Measurements from ENCODE around the gene TMEM163.

DNA sequence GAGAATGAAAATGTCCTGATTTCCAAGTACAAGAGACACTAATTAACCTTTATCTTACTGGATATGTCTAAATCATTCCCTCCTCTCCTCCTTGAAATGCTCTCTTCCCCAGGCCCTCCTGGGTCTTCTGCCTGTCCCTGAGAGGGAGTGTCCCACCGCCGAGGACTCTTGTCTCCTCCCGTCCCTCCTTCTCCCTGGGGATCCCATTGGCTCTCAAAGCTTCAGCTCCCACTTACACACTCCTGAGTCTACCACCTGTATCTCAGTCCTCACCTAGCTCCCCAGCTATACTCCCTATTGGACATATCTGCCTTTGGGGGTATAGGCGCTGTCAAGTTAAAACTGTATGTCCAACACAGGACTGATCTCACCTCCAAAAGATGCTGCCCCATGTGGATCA lies 116.1 kb downstream of the TMEM163 start:
- TF ChIP-seq POLR2AphosphoS5 (IDR thresholded peaks at IDR 0.05; ENCODE audit: low read depth, low read length) (no peak), POLR2A (IDR thresholded peaks at IDR 0.05; ENCODE audit: low read depth, low read length) (no peak), PAX5 (IDR thresholded peaks at IDR 0.05; ENCODE audit: insufficient read depth, low read length, severe bottlenecking) (no peak), TAF1 (IDR thresholded peaks at IDR 0.05; ENCODE audit: low read depth, low read length) (no peak), SPI1 (IDR thresholded peaks at IDR 0.05; ENCODE audit: low read depth, low read length) (no peak), POU2F2 (IDR thresholded peaks at IDR 0.05; ENCODE audit: low read depth, low read length) (no peak)
